ENCODE results near the gene AARSD1. TPM values are rescaled to one million over a fixed set of nuclear protein-coding genes. Genes with fewer than 3 reads are reported as not detected.

The AARSD1 gene
- total and polyA plus RNA-seq, 7 donors: 29.7 to 68.1 (median 54.6) TPM

DNA sequence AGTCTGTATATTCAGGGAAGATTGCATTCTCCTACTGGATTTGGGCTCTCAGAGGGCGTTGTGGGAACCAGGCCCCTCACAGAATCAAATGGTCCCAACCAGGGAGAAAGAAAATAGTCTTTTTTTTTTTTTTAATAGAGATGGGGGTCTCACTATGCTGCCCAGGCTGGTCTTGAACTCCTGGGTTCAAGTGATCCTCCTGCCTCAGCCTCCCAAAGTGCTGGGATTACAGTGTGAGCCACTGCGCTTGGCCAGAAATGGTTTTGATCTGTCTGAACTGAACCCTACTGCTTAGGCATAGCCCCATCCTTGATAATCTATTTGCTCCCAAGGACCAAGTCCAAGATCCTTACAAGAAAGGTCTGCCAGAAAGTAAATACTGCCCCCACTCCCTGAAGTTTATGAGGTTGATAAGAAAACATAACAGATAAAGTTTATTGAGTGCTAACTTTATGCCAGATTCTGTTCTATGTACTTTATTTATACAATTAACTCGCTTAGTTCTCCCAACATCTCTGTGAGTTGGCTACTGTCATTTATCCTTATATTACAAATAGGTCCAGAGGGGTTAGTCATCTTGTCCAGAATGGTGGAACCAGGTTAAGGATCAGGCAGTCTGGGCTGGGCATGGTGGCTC lies 50.2 kb downstream of the AARSD1 start:
- peaks cover 0 to 3% (median 0%) of the 10 kb centered on the region in 3 donors for H3K27me3 ChIP-seq (ENCODE audit: insufficient read depth in 3 of 3, low read length in 2 of 3)
- ATAC-seq (no peak), DNase-seq (no peak)
- 68 to 80% (median 72%) methylated on average over 3 of the region's 3 CpGs for WGBS, 3 donors
- H3K9me3 ChIP-seq: no peaks in the 10 kb centered on the region
- TF ChIP-seq, protein P1, sequence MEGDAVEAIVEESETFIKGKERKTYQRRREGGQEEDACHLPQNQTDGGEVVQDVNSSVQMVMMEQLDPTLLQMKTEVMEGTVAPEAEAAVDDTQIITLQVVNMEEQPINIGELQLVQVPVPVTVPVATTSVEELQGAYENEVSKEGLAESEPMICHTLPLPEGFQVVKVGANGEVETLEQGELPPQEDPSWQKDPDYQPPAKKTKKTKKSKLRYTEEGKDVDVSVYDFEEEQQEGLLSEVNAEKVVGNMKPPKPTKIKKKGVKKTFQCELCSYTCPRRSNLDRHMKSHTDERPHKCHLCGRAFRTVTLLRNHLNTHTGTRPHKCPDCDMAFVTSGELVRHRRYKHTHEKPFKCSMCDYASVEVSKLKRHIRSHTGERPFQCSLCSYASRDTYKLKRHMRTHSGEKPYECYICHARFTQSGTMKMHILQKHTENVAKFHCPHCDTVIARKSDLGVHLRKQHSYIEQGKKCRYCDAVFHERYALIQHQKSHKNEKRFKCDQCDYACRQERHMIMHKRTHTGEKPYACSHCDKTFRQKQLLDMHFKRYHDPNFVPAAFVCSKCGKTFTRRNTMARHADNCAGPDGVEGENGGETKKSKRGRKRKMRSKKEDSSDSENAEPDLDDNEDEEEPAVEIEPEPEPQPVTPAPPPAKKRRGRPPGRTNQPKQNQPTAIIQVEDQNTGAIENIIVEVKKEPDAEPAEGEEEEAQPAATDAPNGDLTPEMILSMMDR (IDR thresholded peaks at IDR 0.05): no peak
- intact Hi-C loops (cut with DNase I): no loop called here
- no peaks in the 10 kb centered on the region for H3K36me3 ChIP-seq (ENCODE audit: insufficient read depth in 1 of 2, low read depth in 1 of 2)
- H3K27ac ChIP-seq: no peak overlapping the region
- H3K4me1 ChIP-seq: no peaks in the 10 kb centered on the region
- H3K4me3 ChIP-seq: no peak overlapping the region

DNA sequence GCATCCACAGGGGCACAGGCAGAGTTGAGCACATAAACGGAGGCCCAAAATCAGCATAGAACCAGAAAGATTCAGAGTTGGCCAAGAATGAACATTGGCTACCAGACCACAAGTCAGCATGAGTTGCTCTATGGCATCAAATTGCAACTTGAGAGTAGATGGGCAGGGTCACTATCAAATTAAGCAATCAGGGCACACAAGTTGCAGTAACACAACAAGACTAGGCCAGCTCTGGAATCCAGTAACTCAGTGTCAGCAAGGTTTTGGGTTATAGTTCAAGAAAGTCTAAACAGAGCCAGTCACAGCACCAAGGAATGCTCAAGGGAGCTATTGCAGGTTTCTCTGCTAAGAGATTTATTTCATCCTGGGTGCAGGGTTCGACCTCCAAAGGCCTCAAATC lies 50.7 kb downstream of the AARSD1 start:
- no peaks in the 10 kb centered on the region for H3K4me1 ChIP-seq
- intact Hi-C loops (cut with DNase I): no loop called here
- 28 to 43% (median 34%) methylated on average over 2 of the region's 2 CpGs for WGBS, 3 donors
- TF ChIP-seq, protein P1 (IDR thresholded peaks at IDR 0.05): no peak
- no peak overlapping the region for H3K4me3 ChIP-seq
- peaks cover 0 to 3% (median 0%) of the 10 kb centered on the region in 3 donors for H3K27me3 ChIP-seq (ENCODE audit: insufficient read depth in 3 of 3, low read length in 2 of 3)
- no peaks in the 10 kb centered on the region for H3K9me3 ChIP-seq
- H3K36me3 ChIP-seq (ENCODE audit: insufficient read depth in 1 of 2, low read depth in 1 of 2): no peaks in the 10 kb centered on the region
- DNase-seq (no peak), ATAC-seq (peak in 1 of 4 donors; percentile 43)
- no peak overlapping the region for H3K27ac ChIP-seq

DNA sequence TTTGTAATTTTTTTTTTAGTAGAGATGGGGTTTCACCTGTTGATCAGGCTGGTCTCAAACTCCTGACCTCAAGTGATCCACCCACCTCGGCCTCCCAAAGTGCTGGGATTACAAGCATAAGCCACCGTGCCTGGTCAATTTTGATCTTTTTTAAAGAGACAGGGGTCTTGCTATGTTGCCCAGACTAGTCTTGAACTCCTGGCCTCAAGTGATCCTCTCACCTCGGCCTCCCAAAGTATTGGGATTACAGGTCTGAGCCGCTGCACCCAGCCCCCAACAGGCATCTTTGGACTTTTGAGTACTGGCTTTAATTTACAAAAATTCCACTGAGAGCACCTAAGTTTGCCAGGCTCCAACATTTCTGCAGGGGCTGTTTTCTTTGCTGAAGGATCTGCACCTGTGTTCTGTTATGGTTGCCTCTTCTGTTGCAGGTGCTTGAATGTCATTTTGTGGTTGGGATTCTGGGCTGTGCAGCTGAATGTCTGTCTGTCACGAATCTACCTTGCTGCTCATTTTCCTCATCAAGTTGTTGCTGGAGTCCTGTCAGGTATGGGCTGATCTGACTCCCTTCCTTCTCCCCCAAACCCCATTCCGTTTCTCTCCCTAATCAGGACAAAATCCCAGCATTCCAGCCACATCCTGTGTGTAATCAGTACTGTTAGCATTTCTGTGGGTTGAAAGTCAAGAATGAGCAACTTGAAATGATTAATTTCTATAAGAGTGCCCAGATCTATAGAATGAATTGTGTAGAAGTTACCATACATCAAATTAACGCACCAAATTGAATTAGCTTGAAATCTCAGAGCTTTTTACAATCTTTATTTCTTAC lies 55.2 kb downstream of the AARSD1 start:
- DNase-seq (no peak), ATAC-seq (no peak)
- Histone ChIP-seq H3K9me3 (no peaks in the 10 kb centered on the region), H3K27ac (no peak overlapping the region), H3K36me3 (ENCODE audit: insufficient read depth in 1 of 2, low read depth in 1 of 2) (no peaks in the 10 kb centered on the region), H3K27me3 (ENCODE audit: insufficient read depth in 3 of 3, low read length in 2 of 3) (peaks cover 0 to 8% (median 0%) of the 10 kb centered on the region in 3 donors), H3K4me1 (no peaks in the 10 kb centered on the region), H3K4me3 (no peak overlapping the region)
- TF ChIP-seq, protein P1 (IDR thresholded peaks at IDR 0.05): no peak
- intact Hi-C loops (cut with DNase I): no loop called here
- WGBS, 3 donors: 62 to 64% (median 64%) methylated on average over 7 of the region's 7 CpGs

DNA sequence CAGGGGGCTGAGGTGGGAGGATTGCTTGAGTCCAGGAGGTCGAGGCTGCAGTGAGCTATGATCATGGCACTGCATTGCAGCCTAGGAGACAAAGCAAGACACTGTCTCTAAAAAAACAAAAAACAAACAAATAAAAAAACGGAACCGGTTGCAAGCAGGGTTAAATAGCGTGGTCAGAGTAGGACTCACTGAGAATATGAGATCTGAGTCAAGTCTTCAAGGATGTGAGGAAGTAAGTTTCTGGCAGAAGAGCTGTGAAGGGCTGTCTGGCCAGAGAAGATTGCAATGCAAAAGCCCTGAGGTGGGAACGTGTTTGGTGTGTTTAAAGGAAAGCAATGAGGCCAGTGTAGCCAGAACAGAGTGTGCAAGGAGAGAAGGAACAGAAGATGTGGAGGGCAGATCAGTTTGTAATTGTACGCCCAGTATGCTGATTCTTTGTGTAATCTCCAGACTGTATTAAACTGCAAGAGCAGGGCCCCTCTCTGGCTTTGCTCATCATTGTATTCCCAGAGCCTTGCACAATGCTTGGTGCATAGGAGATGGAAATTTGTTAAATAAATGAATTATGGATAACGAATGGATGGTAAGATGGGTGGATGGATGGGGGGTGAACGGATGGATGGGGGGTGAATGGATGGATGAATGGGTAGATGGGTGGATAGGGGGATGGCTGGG lies 57.3 kb downstream of the AARSD1 start:
- no peak for DNase-seq
- ATAC-seq: no peak
- Histone ChIP-seq H3K4me1 (no peaks in the 10 kb centered on the region), H3K4me3 (no peak overlapping the region), H3K27me3 (ENCODE audit: insufficient read depth in 3 of 3, low read length in 2 of 3) (peaks cover 0 to 8% (median 0%) of the 10 kb centered on the region in 3 donors), H3K36me3 (ENCODE audit: insufficient read depth in 1 of 2, low read depth in 1 of 2) (no peaks in the 10 kb centered on the region), H3K27ac (no peak overlapping the region), H3K9me3 (no peaks in the 10 kb centered on the region)
- WGBS, 3 donors: 71 to 80% (median 75%) methylated on average over 8 of the region's 8 CpGs
- intact Hi-C loops (cut with DNase I): no loop called here
- TF ChIP-seq, protein P1 (IDR thresholded peaks at IDR 0.05): no peak
